Heart right ventricle (tissue), 16 donors: ENCODE measurements around the gene XRCC6. TPM values are rescaled to one million over a fixed set of nuclear protein-coding genes. Genes with fewer than 3 reads are reported as not detected.
"Not testable (repeated sequence)": the region's sequence is repeated elsewhere in the genome, so short reads cannot be mapped to it uniquely, and the experiment has no call there.

Experiments used
- ATAC-seq, 8 donors: fragments of 200-7000 bp; cut with Tn5 transposase; one replicate each; pipeline ENCODE4 v1.9.1; 2020; ENCODE audit warnings: mild to moderate bottlenecking in 8 of 8, moderate library complexity in 8 of 8, moderate number of reproducible peaks in 1 of 8
- DNase-seq, 2 donors: peaks; one replicate each; pipeline ENCODE4 v3.0.0-alpha.2; 2020
- H3K27ac ChIP-seq, 10 donors: fragments of 200-600 bp; sonication (generic) in 2 of 10; one replicate each; pipeline versions ENCODE4 v1.5.0 to v1.8.0; 2020 to 2022; ENCODE audit warnings: mild to moderate bottlenecking in 3 of 10
- H3K27me3 ChIP-seq, 7 donors: fragments of 200-600 bp; one replicate each; pipeline ENCODE4 v1.8.0; 2021 to 2022; ENCODE audit warnings: mild to moderate bottlenecking in 2 of 7
- H3K36me3 ChIP-seq, 9 donors: fragments of 200-600 bp; sonication (generic) in 1 of 9; one replicate each; pipeline versions ENCODE4 v1.5.0 to v1.8.0; 2020 to 2022; ENCODE audit warnings: mild to moderate bottlenecking in 2 of 9
- H3K4me1 ChIP-seq, 9 donors: fragments of 200-600 bp; sonication (generic) in 1 of 9; one replicate each; pipeline versions ENCODE4 v1.5.0 to v1.8.0; 2020 to 2022; ENCODE audit warnings: mild to moderate bottlenecking in 4 of 9
- H3K4me3 ChIP-seq, 10 donors: fragments of 200-600 bp; sonication (generic) in 2 of 10; one replicate each; pipeline versions ENCODE4 v1.5.0 to v1.8.0; 2020 to 2022; ENCODE audit warnings: mild to moderate bottlenecking in 7 of 10, moderate library complexity in 2 of 10
- H3K9me3 ChIP-seq, 11 donors: fragments of 200-600 bp in 10 of 11; sonication (generic) in 2 of 11; one replicate each; pipeline versions ENCODE4 v1.5.0 to v1.8.0; 2013 to 2022; ENCODE audit warnings: mild to moderate bottlenecking in 2 of 11, control low read depth in 1 of 11, moderate library complexity in 1 of 11
- CTCF ChIP-seq, 9 donors: fragments of 200-600 bp; sonication (generic) in 2 of 9; IDR thresholded peaks; one replicate each; pipeline versions ENCODE4 v1.5.0 to v1.8.0; 2021 to 2022; ENCODE audit warnings: antibody characterized with exemption in 9 of 9, mild to moderate bottlenecking in 5 of 9, moderate library complexity in 1 of 9
- WGBS, 2 donors: extraction: QIAGEN DNeasy Blood & Tissue Kit; methylation state at CpG; one replicate each; pipeline ENCODE4 v1.1.7; 2013; ENCODE audit warnings: inconsistent platforms in 1 of 2; 5-methylcytosine and 5-hydroxymethylcytosine counted together
- intact Hi-C, 10 donors: fragments of 100-400 bp; cut with DNase I; formaldehyde crosslinking; loops; one replicate each; pipeline versions ENCODE4 v1.11.1 to v1.14.2; 2022
- polyA plus RNA-seq, 2 donors: library from polyadenylated mRNA; stranded (reverse); fragments of 200-250 nt; gene quantifications; one replicate each; pipeline ENCODE4 v1.2.3, GENCODE V29; 2013
- total RNA-seq, 10 donors: library from RNA; stranded (reverse); fragmentation: NEBNext Ultra II Directional in 3 of 10; extraction: Animal tissue kit (Norgen Biotek cat#: 25700) in 3 of 10; gene quantifications; one replicate each; pipeline versions ENCODE4 v1.2.1 to v1.2.4, GENCODE V29; 2021 to 2023
- donor health status: Arrhythmogenic right ventricular cardiomyopathy.
- donor health status: ischemic (EF 13 %, LVEDD 7.1; RV severe dilation, severe dysfunction).
- donor health status: healthy with polysubstance abuse.
- donor health status: DM: no; HTN: yes; CAD: no.
- donor health status: DM: no; HTN: no; CAD: no.
- donor health status: ischemic (EF 25% LVEDD 6.9; RV normal size, moderate dysfunction).
- donor health status: ischemic (EF 25% LVEDD 5.7; RV mildly dilated, moderate dysfunction).
- donor health status: healthy.
- donor health status: DM: yes; HTN: yes; CAD: no.
- donor health status: Ischemic cardiomyopathy.
- donor health status: ischemic (EF 35%, LVEDD 5.7; RV mildly dilated, moderate dysfunction).
- donor health status: nonischemic (EF 11% LVEDD 7.7; RV severe dilation, severe dysfunction).
- donor health status: DM: yes; HTN: yes; CAD: no.
- donor health status: PGD.
- donor health status: ischemic (EF 29% LVEDD 5.4; RV normal size, mild dysfunction).
- donor health status: nonischemic (EF 23%, LVEDD 6.1; RV moderate dilation, normal function).

The XRCC6 gene
- total and polyA plus RNA-seq, 12 donors: 103 to 192 (median 181) TPM

GRCh38 chr22:41621911-41622179 lies 750 bp downstream of the XRCC6 start:
- Histone ChIP-seq H3K9me3 (no peaks in the 10 kb centered on the region), H3K27me3 (no peaks in the 10 kb centered on the region), H3K4me3 (peak overlapping the region; percentile 75 to 99 (median 87)), H3K36me3 (peaks cover 0 to 51% (median 34%) of the 10 kb centered on the region in 9 donors), H3K4me1 (peaks cover 10 to 54% (median 39%) of the 10 kb centered on the region in 9 donors), H3K27ac (peak overlapping the region in 9 of 10 donors; percentile 89 to 99 (median 96))
- no peak for TF ChIP-seq CTCF (IDR thresholded peaks at IDR 0.05)
- WGBS, 2 donors: 4 to 6% methylated on average over 8 of the region's 8 CpGs
- DNase-seq: no peak
- intact Hi-C loops: loop anchor here in 1 of 10 donors (1.0 kb wide), 1 partner anchor 78 kb away; the partner anchor contains the start of gene POLR3H
- no peak for ATAC-seq

GRCh38 chr22:41625577-41625976 lies 4.5 kb downstream of the XRCC6 start:
- no peak for DNase-seq
- H3K4me3 ChIP-seq: no peak overlapping the region
- no peaks in the 10 kb centered on the region for H3K27me3 ChIP-seq
- ATAC-seq: no peak
- intact Hi-C loops: no loop called here
- no peak overlapping the region for H3K27ac ChIP-seq
- H3K4me1 ChIP-seq: peaks cover 4 to 31% (median 21%) of the 10 kb centered on the region in 9 donors
- no peaks in the 10 kb centered on the region for H3K9me3 ChIP-seq
- WGBS, 2 donors: 93 to 97% methylated on average over 7 of the region's 7 CpGs
- H3K36me3 ChIP-seq: peaks cover 3 to 88% (median 58%) of the 10 kb centered on the region in 9 donors
- TF ChIP-seq CTCF (IDR thresholded peaks at IDR 0.05): no peak

GRCh38 chr22:41631115-41631514 lies 10.0 kb downstream of the XRCC6 start:
- H3K9me3 ChIP-seq, ATAC-seq, H3K4me3 ChIP-seq, DNase-seq, H3K27me3 ChIP-seq, intact Hi-C loops, H3K27ac ChIP-seq: not testable (repeated sequence)
- H3K4me1 ChIP-seq: peaks cover 0 to 13% (median 3%) of the 10 kb centered on the region in 9 donors
- WGBS, 2 donors: 96 to 97% methylated on average over 18 to 23 of the region's 28 CpGs
- peaks cover 0 to 95% (median 35%) of the 10 kb centered on the region in 9 donors for H3K36me3 ChIP-seq

GRCh38 chr22:41631615-41632014 lies 10.5 kb downstream of the XRCC6 start:
- H3K36me3 ChIP-seq: peaks cover 0 to 95% (median 34%) of the 10 kb centered on the region in 9 donors
- WGBS, 2 donors: 97 to 99% methylated on average over 7 to 12 of the region's 23 CpGs
- H3K27me3 ChIP-seq, ATAC-seq, DNase-seq, intact Hi-C loops, H3K27ac ChIP-seq, H3K9me3 ChIP-seq, H3K4me3 ChIP-seq: not testable (repeated sequence)
- peaks cover 0 to 14% (median 7%) of the 10 kb centered on the region in 9 donors for H3K4me1 ChIP-seq

GRCh38 chr22:41634610-41635009 lies 13.5 kb downstream of the XRCC6 start:
- H3K4me3 ChIP-seq, H3K27ac ChIP-seq, H3K9me3 ChIP-seq, DNase-seq, intact Hi-C loops, ATAC-seq, H3K27me3 ChIP-seq: not testable (repeated sequence)
- WGBS, 2 donors: 97 to 98% methylated on average over 8 of the region's 8 CpGs
- Histone ChIP-seq H3K36me3 (peaks cover 0 to 95% (median 44%) of the 10 kb centered on the region in 9 donors), H3K4me1 (peaks cover 0 to 20% (median 9%) of the 10 kb centered on the region in 9 donors)

- Histone ChIP-seq H3K27ac (peak overlapping the region in 7 of 10 donors; percentile 9 to 63 (median 37)), H3K4me1 (peaks cover 0 to 20% (median 7%) of the 10 kb centered on the region in 9 donors), H3K36me3 (peaks cover 0 to 97% (median 53%) of the 10 kb centered on the region in 9 donors), H3K9me3 (no peaks in the 10 kb centered on the region), H3K4me3 (no peak overlapping the region), H3K27me3 (no peaks in the 10 kb centered on the region)
- intact Hi-C loops: no loop called here
- no peak for TF ChIP-seq CTCF (IDR thresholded peaks at IDR 0.05)
- ATAC-seq: peak in 7 of 8 donors; percentile 29 to 92 (median 82)
- DNase-seq: peak; percentile 29 to 38
- WGBS, 2 donors: 45 to 53% methylated on average over 7 of the region's 7 CpGs
These were observed 15.4 kb downstream of the XRCC6 start for GRCh38 chr22:41636467-41636866.

GRCh38 chr22:41637623-41638022 lies 16.5 kb downstream of the XRCC6 start:
- ATAC-seq, DNase-seq, H3K27me3 ChIP-seq, intact Hi-C loops, H3K27ac ChIP-seq, H3K9me3 ChIP-seq, H3K4me3 ChIP-seq: not testable (repeated sequence)
- Histone ChIP-seq H3K4me1 (peaks cover 0 to 20% (median 7%) of the 10 kb centered on the region in 9 donors), H3K36me3 (peaks cover 0 to 100% (median 63%) of the 10 kb centered on the region in 9 donors)
- WGBS, 2 donors: 96 to 98% methylated on average over 8 of the region's 8 CpGs
